Neural progenitor cell (in vitro differentiated cells): ENCODE measurements around the gene SLC46A2. TPM values are rescaled to one million over a fixed set of nuclear protein-coding genes. Genes with fewer than 3 reads are reported as not detected.
A peak's percentile ranks its signal among the peaks of the same experiment; 100 is the strongest.

Source experiments
- DNase-seq: peaks from one replicate; pipeline ENCODE4 v3.0.0-alpha.2; 2016; ENCODE audit warnings: low spot score
- H2AFZ ChIP-seq: fragments of 200-600 bp; sonication (generic); replicated peaks from 2 replicates; pipeline ENCODE4 v1.6.1; 2016; ENCODE audit warnings: antibody characterized with exemption
- H3F3A ChIP-seq: fragments of 200-600 bp; sonication (generic); 2 replicates; pipeline ENCODE4 v1.6.1; 2016; ENCODE audit warnings: antibody characterized with exemption, low read depth
- H3K27ac ChIP-seq: fragments of 200-600 bp; sonication (generic); 2 replicates; pipeline ENCODE4 v1.5.1; 2016; ENCODE audit warnings: mild to moderate bottlenecking
- H3K27me3 ChIP-seq: fragments of 200-600 bp; sonication (generic); 2 replicates; pipeline ENCODE4 v1.6.1; 2016; ENCODE audit warnings: mild to moderate bottlenecking, moderate library complexity
- H3K36me3 ChIP-seq: fragments of 200-600 bp; sonication (generic); 2 replicates; pipeline ENCODE4 v1.5.1; 2016
- H3K4me1 ChIP-seq: fragments of 200-600 bp; sonication (generic); 2 replicates; pipeline ENCODE4 v1.6.1; 2016; ENCODE audit warnings: mixed run types
- H3K4me2 ChIP-seq: fragments of 200-600 bp; sonication (generic); 2 replicates; pipeline ENCODE4 v1.6.1; 2016
- H3K4me3 ChIP-seq: fragments of 200-600 bp; sonication (generic); 2 replicates; pipeline ENCODE4 v1.5.1; 2016
- H3K79me2 ChIP-seq: fragments of 200-600 bp; sonication (generic); 2 replicates; pipeline ENCODE4 v1.6.1; 2016; ENCODE audit warnings: low read depth
- H3K9ac ChIP-seq: fragments of 200-600 bp; sonication (generic); 2 replicates; pipeline ENCODE4 v1.6.1; 2016
- H3K9me3 ChIP-seq: fragments of 200-600 bp; sonication (generic); 2 replicates; pipeline ENCODE4 v1.5.1; 2016; ENCODE audit warnings: low read depth
- H4K20me1 ChIP-seq: fragments of 200-600 bp; sonication (generic); 2 replicates; pipeline ENCODE4 v1.6.1; 2016; ENCODE audit warnings: low read depth
- H3K27ac Mint-ChIP-seq: 3 replicates; pipeline ENCODE4 v1.8.0; 2021; ENCODE audit warnings: mixed read lengths
- H3K27me3 Mint-ChIP-seq: 2 replicates; pipeline ENCODE4 v1.8.0; 2022; ENCODE audit warnings: low read depth, mild to moderate bottlenecking, inconsistent platforms, moderate library complexity, mixed read lengths; ENCODE audit not compliant: insufficient read depth
- H3K36me3 Mint-ChIP-seq: 3 replicates; pipeline ENCODE4 v1.8.0; 2021; ENCODE audit warnings: mixed read lengths
- H3K4me1 Mint-ChIP-seq: 3 replicates; pipeline ENCODE4 v1.8.0; 2021; ENCODE audit warnings: mixed read lengths
- H3K4me3 Mint-ChIP-seq: 3 replicates; pipeline ENCODE4 v1.8.0; 2021; ENCODE audit warnings: mild to moderate bottlenecking, moderate library complexity, mixed read lengths
- H3K9me3 Mint-ChIP-seq: 3 replicates; pipeline ENCODE4 v1.8.0; 2020; ENCODE audit warnings: mixed read lengths
- CTCF ChIP-seq: fragments of 200-600 bp; sonication (generic); IDR thresholded peaks from 2 replicates; pipeline ENCODE4 v1.5.1; 2017; ENCODE audit warnings: antibody characterized with exemption, mild to moderate bottlenecking
- EZH2 ChIP-seq: fragments of 200-600 bp; sonication (generic); IDR thresholded peaks from 2 replicates; pipeline ENCODE4 v1.6.1; 2017; ENCODE audit warnings: antibody characterized with exemption, mild to moderate bottlenecking, moderate library complexity
- EZH2phosphoT487 ChIP-seq: fragments of 200-600 bp; sonication (generic); IDR thresholded peaks from 2 replicates; pipeline ENCODE4 v1.6.1; 2017; ENCODE audit warnings: antibody characterized with exemption
- total RNA-seq: library from RNA; depleted of rRNA; stranded (reverse); fragments of >200 nt; gene quantifications from 2 replicates; pipeline ENCODE4 v1.2.3, GENCODE V29; 2015; ENCODE audit warnings: low replicate concordance

The SLC46A2 gene
- total RNA-seq, 1 donor from 2014 or later: not detected

- no peaks in the 10 kb centered on the region for H4K20me1 ChIP-seq
- peaks cover 2% of the 10 kb centered on the region for H3K4me1 ChIP-seq
- peaks cover 1% of the 10 kb centered on the region for H3K9me3 Mint-ChIP-seq
- H3K9me3 ChIP-seq: no peaks in the 10 kb centered on the region
- H3K27me3 Mint-ChIP-seq: peaks cover 4% of the 10 kb centered on the region
- H3K79me2 ChIP-seq: no peaks in the 10 kb centered on the region
- H3K27ac ChIP-seq: no peak overlapping the region
- H3K36me3 ChIP-seq: no peaks in the 10 kb centered on the region
- H3K4me2 ChIP-seq: no peak overlapping the region
- DNase-seq: no peak
- H3K4me3 Mint-ChIP-seq: no peak overlapping the region
- peaks cover 14% of the 10 kb centered on the region for H3K27me3 ChIP-seq
- H3K4me1 Mint-ChIP-seq: peaks cover 2% of the 10 kb centered on the region
- no peak overlapping the region for H3K27ac Mint-ChIP-seq
- no peak for TF ChIP-seq CTCF
- TF ChIP-seq EZH2phosphoT487: no peak
- TF ChIP-seq EZH2: no peak
- H2AFZ ChIP-seq: no peak overlapping the region
- no peak overlapping the region for H3K4me3 ChIP-seq
- H3K9ac ChIP-seq: no peak overlapping the region
- H3F3A ChIP-seq: no peaks in the 10 kb centered on the region
- H3K36me3 Mint-ChIP-seq: peaks cover 2% of the 10 kb centered on the region
These were observed 5.4 kb downstream of the SLC46A2 start for GRCh38 chr9:112885324-112885723.

GRCh38 chr9:112884721-112885120 lies 6.0 kb downstream of the SLC46A2 start:
- H4K20me1 ChIP-seq: no peaks in the 10 kb centered on the region
- no peaks in the 10 kb centered on the region for H3K79me2 ChIP-seq
- Mint-ChIP-seq H3K27me3 (peaks cover 5% of the 10 kb centered on the region), H3K4me3 (no peak overlapping the region), H3K4me1 (no peaks in the 10 kb centered on the region), H3K36me3 (peaks cover 2% of the 10 kb centered on the region), H3K9me3 (peaks cover 1% of the 10 kb centered on the region), H3K27ac (no peak overlapping the region)
- no peak for TF ChIP-seq EZH2
- no peak overlapping the region for H3K27ac ChIP-seq
- no peak overlapping the region for H3K4me2 ChIP-seq
- no peak overlapping the region for H2AFZ ChIP-seq
- no peaks in the 10 kb centered on the region for H3K36me3 ChIP-seq
- DNase-seq: no peak
- H3K4me1 ChIP-seq: no peaks in the 10 kb centered on the region
- H3K9ac ChIP-seq: no peak overlapping the region
- H3F3A ChIP-seq: no peaks in the 10 kb centered on the region
- no peak overlapping the region for H3K4me3 ChIP-seq
- H3K9me3 ChIP-seq: no peaks in the 10 kb centered on the region
- H3K27me3 ChIP-seq: peaks cover 8% of the 10 kb centered on the region

- Histone ChIP-seq H4K20me1 (no peaks in the 10 kb centered on the region), H3K4me3 (no peak overlapping the region), H3K9ac (no peak overlapping the region), H3K36me3 (no peaks in the 10 kb centered on the region), H3K27ac (no peak overlapping the region), H3K4me1 (no peaks in the 10 kb centered on the region), H3K79me2 (no peaks in the 10 kb centered on the region), H3K4me2 (no peak overlapping the region), H3K27me3 (peaks cover 2% of the 10 kb centered on the region), H2AFZ (no peak overlapping the region), H3F3A (no peaks in the 10 kb centered on the region), H3K9me3 (no peaks in the 10 kb centered on the region)
- Mint-ChIP-seq H3K36me3 (peaks cover 2% of the 10 kb centered on the region), H3K4me3 (no peak overlapping the region), H3K27ac (peak overlapping the region; percentile 27), H3K27me3 (peaks cover 5% of the 10 kb centered on the region), H3K4me1 (no peaks in the 10 kb centered on the region), H3K9me3 (no peaks in the 10 kb centered on the region)
- TF ChIP-seq CTCF (no peak), EZH2 (no peak), EZH2phosphoT487 (no peak)
- no peak for DNase-seq
These were observed 6.6 kb downstream of the SLC46A2 start for GRCh38 chr9:112884101-112884500.

- Histone ChIP-seq H3K4me2 (no peak overlapping the region), H4K20me1 (no peaks in the 10 kb centered on the region), H3K79me2 (no peaks in the 10 kb centered on the region), H3K36me3 (no peaks in the 10 kb centered on the region), H3K27ac (no peak overlapping the region), H3K9me3 (no peaks in the 10 kb centered on the region), H3K9ac (no peak overlapping the region), H2AFZ (no peak overlapping the region), H3F3A (no peaks in the 10 kb centered on the region), H3K27me3 (no peaks in the 10 kb centered on the region), H3K4me1 (no peaks in the 10 kb centered on the region), H3K4me3 (no peak overlapping the region)
- DNase-seq: no peak
- no peak for TF ChIP-seq CTCF
- TF ChIP-seq EZH2: no peak
- no peak for TF ChIP-seq EZH2phosphoT487
- Mint-ChIP-seq H3K4me3 (peak overlapping the region; percentile 9), H3K27ac (no peak overlapping the region), H3K36me3 (peaks cover 2% of the 10 kb centered on the region), H3K4me1 (no peaks in the 10 kb centered on the region), H3K27me3 (peaks cover 2% of the 10 kb centered on the region), H3K9me3 (no peaks in the 10 kb centered on the region)
These were observed 9.3 kb downstream of the SLC46A2 start for GRCh38 chr9:112881331-112881730.
